ENCODE results near the gene C9orf78. TPM values are rescaled to one million over a fixed set of nuclear protein-coding genes. Genes with fewer than 3 reads are reported as not detected.

C9orf78 gene
- total RNA-seq, 6 experiments from 2014 or later = 25.2 to 39.8 (median 33.5) TPM

GRCh38 chr9:129880654-129881546 lies 45.8 kb upstream of the C9orf78 start:
- Histone ChIP-seq H3K9me3 (no peaks in the 10 kb centered on the region), H3K4me3 (no peak overlapping the region), H3K4me1 (peaks cover 0 to 22% (median 2%) of the 10 kb centered on the region in 4 donors), H3K27ac (no peak overlapping the region), H3K36me3 (peaks cover 0 to 17% (median 0%) of the 10 kb centered on the region in 4 donors), H3K27me3 (no peaks in the 10 kb centered on the region)
- DNase-seq = no peak
- no peak for ATAC-seq
- intact Hi-C loops (cut with DNase I) = loop anchor here in 1 of 2 donors (10.0 kb wide), 1 partner anchor 224 kb away; no protein-coding TSS in a partner anchor
- WGBS (ENCODE audit: insufficient coverage, low coverage, low lambda C conversion rate, missing lambda C conversion rate) = 100% methylated on average over 4 of the region's 28 CpGs
- TF ChIP-seq CTCF (IDR thresholded peaks at IDR 0.05) = no peak
- no peak for TF ChIP-seq POLR2A (IDR thresholded peaks at IDR 0.05)

DNA sequence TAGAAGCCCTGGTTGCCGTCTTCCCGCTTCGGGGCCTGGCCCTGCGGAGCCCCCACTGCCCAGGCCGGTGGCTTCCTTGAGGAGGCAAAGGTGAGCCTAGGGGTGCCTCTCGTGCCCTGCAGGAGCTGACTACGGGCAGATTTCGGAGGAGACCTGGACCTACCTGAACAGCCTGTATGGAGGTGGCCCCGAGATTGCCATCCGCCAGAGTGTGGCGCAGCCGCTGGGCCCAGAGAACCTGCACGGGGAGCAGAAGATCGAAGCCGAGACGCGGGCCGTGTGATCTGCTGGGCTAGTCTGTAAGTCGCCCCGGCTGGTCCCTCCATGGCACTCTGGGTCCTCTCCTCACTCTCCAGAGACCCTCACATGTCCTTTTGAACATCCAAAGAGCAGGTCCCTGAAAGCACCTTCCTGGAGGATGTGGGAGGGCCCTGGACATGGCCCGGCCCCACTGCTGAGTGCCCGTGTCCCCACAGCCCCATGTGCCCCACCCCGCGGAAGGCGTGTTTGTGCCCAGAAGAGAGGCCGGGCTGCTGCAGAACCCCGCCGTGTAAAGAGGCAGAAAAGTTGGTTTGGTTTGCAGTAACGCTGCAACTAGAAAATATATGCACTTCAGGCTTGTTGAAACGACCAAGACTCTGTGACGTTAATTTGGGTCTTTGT lies 45.0 kb upstream of the C9orf78 start:
- ATAC-seq = no peak
- Histone ChIP-seq H3K9me3 (no peaks in the 10 kb centered on the region), H3K36me3 (peaks cover 0 to 25% (median 2%) of the 10 kb centered on the region in 4 donors), H3K27me3 (no peaks in the 10 kb centered on the region), H3K4me1 (peaks cover 0 to 14% (median under 1%) of the 10 kb centered on the region in 4 donors), H3K27ac (no peak overlapping the region), H3K4me3 (no peak overlapping the region)
- no peak for TF ChIP-seq CTCF (IDR thresholded peaks at IDR 0.05)
- no peak for TF ChIP-seq POLR2A (IDR thresholded peaks at IDR 0.05)
- intact Hi-C loops (cut with DNase I) = loop anchor here in 1 of 2 donors (10.0 kb wide), 1 partner anchor 225 kb away; no protein-coding TSS in a partner anchor
- WGBS (ENCODE audit: insufficient coverage, low coverage, low lambda C conversion rate, missing lambda C conversion rate) = 94% methylated on average over 7 of the region's 31 CpGs
- DNase-seq = no peak

GRCh38 chr9:129879103-129879699 lies 44.1 kb upstream of the C9orf78 start:
- intact Hi-C loops (cut with DNase I) = no loop called here
- Histone ChIP-seq H3K27me3 (no peaks in the 10 kb centered on the region), H3K27ac (no peak overlapping the region), H3K4me3 (no peak overlapping the region), H3K36me3 (peaks cover 0 to 34% (median 6%) of the 10 kb centered on the region in 4 donors), H3K9me3 (no peaks in the 10 kb centered on the region), H3K4me1 (peaks cover 0 to 6% (median 0%) of the 10 kb centered on the region in 4 donors)
- TF ChIP-seq POLR2A (IDR thresholded peaks at IDR 0.05) (no peak), CTCF (IDR thresholded peaks at IDR 0.05) (no peak)
- no peak for ATAC-seq
- 84% methylated on average over 4 of the region's 17 CpGs for WGBS (ENCODE audit: insufficient coverage, low coverage, low lambda C conversion rate, missing lambda C conversion rate)
- peak in 1 of 3 donors; percentile 27 for DNase-seq

DNA sequence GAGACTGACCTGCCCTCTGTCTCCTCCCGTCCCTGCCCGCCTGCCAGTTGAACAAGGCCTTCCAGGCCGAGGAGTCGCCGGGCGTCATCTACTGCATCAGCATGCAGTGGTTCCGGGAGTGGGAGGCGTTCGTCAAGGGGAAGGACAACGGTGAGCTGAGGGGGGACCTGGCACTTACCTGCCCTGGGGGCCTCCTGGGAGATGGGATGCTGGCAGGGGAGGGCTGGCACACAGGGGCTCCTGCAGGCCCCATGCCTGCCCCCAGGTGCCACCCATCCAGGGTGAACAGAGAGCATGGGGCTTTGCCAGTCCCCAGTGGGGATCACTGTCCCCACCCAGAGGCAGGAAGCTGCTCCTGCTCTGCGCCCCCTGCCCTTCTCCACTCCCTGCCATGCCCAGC lies 43.2 kb upstream of the C9orf78 start:
- WGBS (ENCODE audit: insufficient coverage, low coverage, low lambda C conversion rate, missing lambda C conversion rate) = no CpG with 5 or more reads among the region's 11 CpGs
- H3K4me3 ChIP-seq = no peak overlapping the region
- intact Hi-C loops (cut with DNase I) = no loop called here

More for the DNA sequence above, 43.2 kb upstream of the C9orf78 start:
- ATAC-seq (no peak), DNase-seq (no peak)
- no peaks in the 10 kb centered on the region for H3K9me3 ChIP-seq
- no peaks in the 10 kb centered on the region for H3K27me3 ChIP-seq
- no peak overlapping the region for H3K27ac ChIP-seq
- no peaks in the 10 kb centered on the region for H3K4me1 ChIP-seq
- TF ChIP-seq CTCF (IDR thresholded peaks at IDR 0.05) (no peak), POLR2A (IDR thresholded peaks at IDR 0.05) (no peak)
- peaks cover 0 to 38% (median 10%) of the 10 kb centered on the region in 4 donors for H3K36me3 ChIP-seq
